Spleen (tissue), 11 donors: ENCODE measurements around the gene LIPF. TPM values are rescaled to one million over a fixed set of nuclear protein-coding genes. Genes with fewer than 3 reads are reported as not detected.

ENCODE experiments used
- DNase-seq: peaks from one replicate; pipeline ENCODE4 v3.0.0-alpha.2; 2020
- H3K27ac ChIP-seq, 8 donors: fragments of 200-600 bp; sonication (generic) in 7 of 8; 1 replicate in 4 of 8; 2 replicates in 4 of 8; pipeline versions ENCODE4 v1.5.0 to v1.8.0; 2016 to 2021; ENCODE audit warnings: inconsistent platforms in 4 of 8, mild to moderate bottlenecking in 4 of 8, moderate library complexity in 1 of 8
- H3K27me3 ChIP-seq, 7 donors: fragments of 200-600 bp; sonication (generic) in 6 of 7; replicated peaks in 1 of 7; 1 replicate in 4 of 7; 2 replicates in 3 of 7; pipeline versions ENCODE4 v1.5.0 to v1.8.0; 2016 to 2021; ENCODE audit warnings: inconsistent platforms in 3 of 7, mild to moderate bottlenecking in 1 of 7
- H3K36me3 ChIP-seq, 6 donors: fragments of 200-600 bp; sonication (generic) in 5 of 6; 1 replicate in 4 of 6; 2 replicates in 2 of 6; pipeline versions ENCODE4 v1.5.0 to v1.8.0; 2016 to 2021; ENCODE audit warnings: inconsistent platforms in 2 of 6
- H3K4me1 ChIP-seq, 6 donors: fragments of 200-600 bp; sonication (generic) in 5 of 6; 1 replicate in 3 of 6; 2 replicates in 3 of 6; pipeline versions ENCODE4 v1.5.0 to v1.8.0; 2016 to 2021; ENCODE audit warnings: inconsistent platforms in 3 of 6
- H3K4me3 ChIP-seq, 8 donors: fragments of 200-600 bp; sonication (generic) in 7 of 8; 1 replicate in 4 of 8; 2 replicates in 4 of 8; pipeline versions ENCODE4 v1.5.0 to v1.8.0; 2016 to 2021; ENCODE audit warnings: inconsistent platforms in 4 of 8, mild to moderate bottlenecking in 4 of 8, moderate library complexity in 2 of 8
- H3K9me3 ChIP-seq, 8 donors: fragments of 200-600 bp; sonication (generic) in 7 of 8; 1 replicate in 4 of 8; 2 replicates in 4 of 8; pipeline versions ENCODE4 v1.5.0 to v1.8.0; 2016 to 2021; ENCODE audit warnings: inconsistent platforms in 4 of 8
- POLR2A ChIP-seq, 3 donors: fragments of 450-650 bp; IDR thresholded peaks; one replicate each; pipeline ENCODE4 v1.5.1; 2017; ENCODE audit warnings: antibody characterized with exemption in 3 of 3, mild to moderate bottlenecking in 1 of 3
- POLR2AphosphoS5 ChIP-seq, 3 donors: sonication (generic); formaldehyde crosslinking; IDR thresholded peaks; one replicate each; pipeline ENCODE4 v1.5.1; 2017; ENCODE audit warnings: antibody characterized with exemption in 3 of 3
- WGBS, 5 donors: extraction: QIAGEN DNeasy Blood & Tissue Kit in 3 of 5; methylation state at CpG; one replicate each; pipeline versions ENCODE4 v1.1.5 to v1.1.7; 2013 to 2018; 5-methylcytosine and 5-hydroxymethylcytosine counted together
- intact Hi-C: fragments of 100-400 bp; cut with DNase I; formaldehyde crosslinking; loops from one replicate; pipeline ENCODE4 v1.15.0; 2023; ENCODE audit warnings: low total_unique reads
- polyA plus RNA-seq, 3 donors: library from polyadenylated mRNA; stranded (reverse); fragments of 200-250 nt; gene quantifications; one replicate each; pipeline ENCODE4 v1.2.1, GENCODE V29; 2013
- total RNA-seq, 7 donors: library from RNA; depleted of rRNA in 3 of 7; stranded (reverse); fragments of >200 nt in 3 of 7; fragmentation: NEBNext Ultra II Directional in 4 of 7; extraction: Animal tissue kit (Norgen Biotek cat#: 25700) in 4 of 7; gene quantifications; one replicate each; pipeline versions ENCODE4 v1.1.0 to v1.2.1, GENCODE V29; 2016 to 2021
- TF ChIP-seq, protein P1 (sequence below), 11 experiments: fragments of 200-600 bp in 7 of 11; fragments of 450-650 bp in 4 of 11; sonication (generic) in 4 of 11; IDR thresholded peaks in 8 of 11; conservative IDR thresholded peaks in 3 of 11; 1 replicate in 7 of 11; 2 replicates in 4 of 11; pipeline versions ENCODE4 v1.4.0 to v1.8.0; 2016 to 2021; ENCODE audit warnings: antibody characterized with exemption in 11 of 11, inconsistent platforms in 4 of 11, mild to moderate bottlenecking in 1 of 11
- donor health status: healthy with polysubstance abuse.
- donor health status: DM: no; HTN: no; CAD: no; lungs with moderate emphysema.
- donor health status: DM: no; HTN: no; CAD: no.
- donor health status: Bipolar disorder and iron deficiency.
- donor health status: healthy.
- donor health status: DM: no; HTN: no; CAD: no.
- donor health status: DM: yes; HTN: yes; CAD: no.

The LIPF gene
- total and polyA plus RNA-seq, 10 donors: 0.23 to 0.83 TPM; not detected in 8

DNA sequence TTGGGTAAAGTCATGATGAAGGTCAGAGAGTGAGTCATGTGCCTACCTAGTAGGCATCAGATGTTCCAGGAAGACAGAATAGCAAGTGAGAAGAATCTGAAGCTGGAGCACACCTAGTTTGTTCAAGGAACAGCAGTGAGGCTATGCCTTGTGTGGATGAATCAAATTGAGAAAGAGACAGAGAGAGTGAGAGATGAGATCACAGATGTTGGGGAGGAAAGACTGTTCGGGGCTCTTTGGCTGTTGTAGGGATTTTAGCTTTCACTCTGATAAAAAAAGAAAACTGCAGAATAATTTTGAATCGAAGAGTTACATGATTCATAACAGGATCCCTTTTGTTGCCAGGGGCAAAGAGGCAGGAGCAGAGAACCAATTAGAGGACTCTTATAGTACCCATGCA, 6.3 kb downstream of the LIPF start:
- intact Hi-C loops: no loop called here
- no peaks in the 10 kb centered on the region for H3K27me3 ChIP-seq

DNA sequence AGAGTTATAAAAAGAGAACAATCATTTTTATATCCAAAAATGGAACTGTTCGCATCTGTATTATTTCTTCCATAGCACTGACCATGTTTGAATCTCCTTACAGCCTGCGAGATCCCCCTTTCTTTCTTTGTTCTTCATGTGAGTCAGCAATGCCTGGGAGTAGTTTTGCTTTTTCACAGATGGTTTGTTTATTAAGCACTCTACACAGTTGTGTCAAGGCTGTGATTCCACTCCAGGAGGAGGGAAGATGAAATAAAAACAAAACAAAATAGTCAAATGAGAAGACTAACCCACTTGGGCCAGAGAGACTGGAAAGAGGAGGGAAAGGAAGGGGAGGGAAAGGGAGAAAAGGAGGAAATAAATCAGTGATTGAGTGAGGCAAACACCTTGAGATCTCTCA, 7.8 kb downstream of the LIPF start:
- Histone ChIP-seq H3K9me3 (no peaks in the 10 kb centered on the region), H3K27ac (no peak overlapping the region), H3K4me1 (no peaks in the 10 kb centered on the region), H3K4me3 (no peak overlapping the region), H3K36me3 (no peaks in the 10 kb centered on the region), H3K27me3 (no peaks in the 10 kb centered on the region)
- TF ChIP-seq POLR2AphosphoS5 (IDR thresholded peaks at IDR 0.05): no peak
- TF ChIP-seq POLR2A (IDR thresholded peaks at IDR 0.05): no peak
- TF ChIP-seq, protein P1, sequence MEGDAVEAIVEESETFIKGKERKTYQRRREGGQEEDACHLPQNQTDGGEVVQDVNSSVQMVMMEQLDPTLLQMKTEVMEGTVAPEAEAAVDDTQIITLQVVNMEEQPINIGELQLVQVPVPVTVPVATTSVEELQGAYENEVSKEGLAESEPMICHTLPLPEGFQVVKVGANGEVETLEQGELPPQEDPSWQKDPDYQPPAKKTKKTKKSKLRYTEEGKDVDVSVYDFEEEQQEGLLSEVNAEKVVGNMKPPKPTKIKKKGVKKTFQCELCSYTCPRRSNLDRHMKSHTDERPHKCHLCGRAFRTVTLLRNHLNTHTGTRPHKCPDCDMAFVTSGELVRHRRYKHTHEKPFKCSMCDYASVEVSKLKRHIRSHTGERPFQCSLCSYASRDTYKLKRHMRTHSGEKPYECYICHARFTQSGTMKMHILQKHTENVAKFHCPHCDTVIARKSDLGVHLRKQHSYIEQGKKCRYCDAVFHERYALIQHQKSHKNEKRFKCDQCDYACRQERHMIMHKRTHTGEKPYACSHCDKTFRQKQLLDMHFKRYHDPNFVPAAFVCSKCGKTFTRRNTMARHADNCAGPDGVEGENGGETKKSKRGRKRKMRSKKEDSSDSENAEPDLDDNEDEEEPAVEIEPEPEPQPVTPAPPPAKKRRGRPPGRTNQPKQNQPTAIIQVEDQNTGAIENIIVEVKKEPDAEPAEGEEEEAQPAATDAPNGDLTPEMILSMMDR (IDR thresholded peaks at IDR 0.05 in 8 of 11, conservative IDR thresholded peaks at IDR 0.05 in 3 of 11): no peak
- no peak for DNase-seq
- intact Hi-C loops: no loop called here
- WGBS, 5 donors: 79 to 93% (median 91%) methylated on average over 2 of the region's 2 CpGs

More for the DNA sequence above, 6.3 kb downstream of the LIPF start:
- DNase-seq: no peak
- TF ChIP-seq, protein P1 (IDR thresholded peaks at IDR 0.05 in 8 of 11, conservative IDR thresholded peaks at IDR 0.05 in 3 of 11): no peak
- TF ChIP-seq POLR2A (IDR thresholded peaks at IDR 0.05) (no peak), POLR2AphosphoS5 (IDR thresholded peaks at IDR 0.05) (no peak)
- H3K36me3 ChIP-seq: no peaks in the 10 kb centered on the region
- 55 to 75% (median 64%) methylated on average over 2 of the region's 2 CpGs for WGBS, 5 donors
- H3K9me3 ChIP-seq: no peaks in the 10 kb centered on the region
- H3K4me1 ChIP-seq: no peaks in the 10 kb centered on the region
- no peak overlapping the region for H3K4me3 ChIP-seq
- H3K27ac ChIP-seq: no peak overlapping the region

DNA sequence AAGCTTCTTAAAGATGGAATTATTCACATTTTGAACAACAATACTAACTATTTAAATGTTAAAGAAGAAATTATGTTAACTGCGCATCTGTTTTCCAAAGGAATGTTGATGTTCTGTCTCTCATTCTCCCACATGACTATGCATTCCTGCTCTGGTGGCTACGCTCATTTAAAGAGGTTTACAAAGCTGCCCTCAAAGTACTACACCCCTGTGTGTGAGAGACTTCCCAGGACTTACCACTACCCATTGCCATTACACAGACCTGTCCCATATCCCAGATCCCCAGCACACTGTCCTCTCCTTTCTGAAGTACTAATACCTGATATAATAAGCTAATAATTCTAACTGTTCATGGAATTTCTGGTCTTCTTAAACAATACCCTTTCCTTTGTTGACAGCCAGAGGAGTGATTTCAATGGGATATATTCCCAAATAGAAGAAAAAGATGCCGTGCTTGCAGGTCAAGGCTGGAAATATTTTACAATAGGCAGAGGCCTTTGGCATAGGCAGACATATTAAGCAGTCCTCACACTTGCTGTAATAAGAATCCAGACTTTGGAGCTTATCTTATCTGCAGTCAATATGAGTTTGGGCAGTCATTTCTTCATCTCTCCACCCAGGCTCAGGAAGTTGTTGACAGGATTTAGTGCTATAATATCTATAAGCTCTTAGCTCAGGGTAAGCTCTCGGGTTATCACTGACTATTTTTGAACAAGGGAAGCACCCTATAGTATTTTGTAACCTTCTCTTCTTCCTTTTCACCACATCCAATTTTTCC, 12.2 kb downstream of the LIPF start:
- Histone ChIP-seq H3K27me3 (no peaks in the 10 kb centered on the region), H3K9me3 (no peaks in the 10 kb centered on the region), H3K36me3 (no peaks in the 10 kb centered on the region), H3K4me1 (no peaks in the 10 kb centered on the region), H3K4me3 (no peak overlapping the region), H3K27ac (no peak overlapping the region)
- TF ChIP-seq, protein P1 (IDR thresholded peaks at IDR 0.05 in 8 of 11, conservative IDR thresholded peaks at IDR 0.05 in 3 of 11): no peak
- TF ChIP-seq POLR2AphosphoS5 (IDR thresholded peaks at IDR 0.05): no peak
- no peak for TF ChIP-seq POLR2A (IDR thresholded peaks at IDR 0.05)
- WGBS, 5 donors: 54 to 83% (median 76%) methylated on average over 4 of the region's 4 CpGs
- intact Hi-C loops: no loop called here
- DNase-seq: no peak

DNA sequence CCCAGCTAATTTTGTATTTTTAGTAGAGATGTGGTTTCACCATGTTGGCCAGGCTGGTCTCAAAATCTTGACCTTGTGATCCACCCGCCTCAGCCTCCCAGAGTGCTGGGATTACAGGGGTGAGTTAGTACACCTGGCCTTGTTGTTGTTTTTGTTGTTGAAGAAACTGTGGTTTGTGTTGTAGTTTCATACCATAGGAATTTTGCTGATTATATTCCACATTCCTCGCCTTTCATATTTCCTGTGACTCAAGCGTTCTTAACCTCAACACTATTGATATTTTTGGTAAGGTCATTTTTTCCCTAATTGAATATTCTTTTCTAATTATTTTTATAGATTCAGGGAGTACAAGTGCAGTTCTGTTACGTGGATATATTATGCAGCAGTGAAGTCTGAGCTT, 16.7 kb downstream of the LIPF start:
- no peak for DNase-seq
- 90 to 97% (median 90%) methylated on average over 4 of the region's 4 CpGs for WGBS, 5 donors
- H3K36me3 ChIP-seq: no peaks in the 10 kb centered on the region
- intact Hi-C loops: no loop called here
- no peak overlapping the region for H3K4me3 ChIP-seq
- no peaks in the 10 kb centered on the region for H3K27me3 ChIP-seq
- H3K9me3 ChIP-seq: no peaks in the 10 kb centered on the region
- no peaks in the 10 kb centered on the region for H3K4me1 ChIP-seq
- TF ChIP-seq, protein P1 (IDR thresholded peaks at IDR 0.05 in 8 of 11, conservative IDR thresholded peaks at IDR 0.05 in 3 of 11): no peak
- TF ChIP-seq POLR2A (IDR thresholded peaks at IDR 0.05) (no peak), POLR2AphosphoS5 (IDR thresholded peaks at IDR 0.05) (no peak)
- H3K27ac ChIP-seq: no peak overlapping the region
